ENCODE results near the gene PLA2G2F. TPM values are rescaled to one million over a fixed set of nuclear protein-coding genes. Genes with fewer than 3 reads are reported as not detected.
A peak's percentile ranks its signal among the peaks of the same experiment; 100 is the strongest.

Gene PLA2G2F
- total and polyA plus RNA-seq, 2 of the 13 experiments (the other 11 are each of a cell fraction or from before 2014, with no cell fraction given): not detected

DNA sequence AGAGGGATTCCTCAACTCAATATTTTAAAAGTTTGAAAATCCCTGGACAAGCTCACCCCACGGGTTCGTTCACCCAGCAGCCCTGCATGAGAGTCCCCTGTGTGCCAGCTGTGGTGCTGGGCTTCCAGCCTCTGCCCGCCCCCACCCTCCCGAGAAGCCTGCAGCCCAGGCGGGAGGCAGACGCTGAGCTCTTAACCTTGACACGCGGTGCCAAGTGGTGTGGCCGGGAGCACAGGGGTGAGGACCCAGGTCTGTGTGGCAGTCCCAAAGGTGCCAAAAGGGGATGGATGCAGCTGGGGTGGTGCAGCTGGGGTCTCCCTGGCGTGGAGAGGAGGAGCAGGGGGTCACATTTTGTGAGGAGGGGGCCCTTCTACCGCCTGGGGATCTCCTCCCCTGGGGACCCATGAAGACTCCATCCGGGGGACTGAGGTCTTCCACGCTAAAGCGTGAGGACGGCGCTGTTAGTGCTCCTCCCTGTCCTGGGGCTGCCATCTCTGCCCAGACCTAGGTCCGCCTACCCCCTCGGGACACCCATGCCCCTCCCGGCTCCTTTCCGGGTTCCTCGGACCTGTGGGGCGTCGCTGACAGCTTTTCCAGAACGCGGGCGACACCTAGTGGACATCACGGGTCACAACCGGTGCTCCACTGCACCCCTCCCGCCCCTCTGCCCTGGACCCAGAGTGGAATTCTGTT, 12.9 kb downstream of the PLA2G2F start (continued):
- peak; percentile 61; the same call in 1 of the 2 replicates for TF ChIP-seq ZFP91 (CRISPR knock-in tag; IDR thresholded peaks at IDR 0.05; ENCODE audit: borderline replicate concordance)
- TF ChIP-seq JUNB (CRISPR knock-in tag; IDR thresholded peaks at IDR 0.05; ENCODE audit: borderline replicate concordance): no peak
- TF ChIP-seq ZNF574 (CRISPR knock-in tag; IDR thresholded peaks at IDR 0.05): peak; percentile 38; the same call in 1 of the 2 replicates
- TF ChIP-seq NFRKB (IDR thresholded peaks at IDR 0.05): no peak
- TF ChIP-seq MIXL1 (CRISPR knock-in tag; IDR thresholded peaks at IDR 0.05): no peak
- no peak for TF ChIP-seq ZFP36L1 (CRISPR knock-in tag; IDR thresholded peaks at IDR 0.05)
- peak; percentile 78 for TF ChIP-seq SMC3 (IDR thresholded peaks at IDR 0.05; ENCODE audit: low read length)
- TF ChIP-seq ZNF788 (CRISPR knock-in tag; IDR thresholded peaks at IDR 0.05; ENCODE audit: borderline replicate concordance): peak; percentile 64; the same call in 1 of the 2 replicates
- TF ChIP-seq TOPORS (CRISPR knock-in tag; IDR thresholded peaks at IDR 0.05): no peak
- TF ChIP-seq ZNF7 (CRISPR knock-in tag; IDR thresholded peaks at IDR 0.05): no peak
- TF ChIP-seq ELF1 (CRISPR knock-in tag; IDR thresholded peaks at IDR 0.05): peak; percentile 73
- peak; percentile 62 for TF ChIP-seq IRF2 (CRISPR knock-in tag; IDR thresholded peaks at IDR 0.05)
- TF ChIP-seq, protein P1, sequence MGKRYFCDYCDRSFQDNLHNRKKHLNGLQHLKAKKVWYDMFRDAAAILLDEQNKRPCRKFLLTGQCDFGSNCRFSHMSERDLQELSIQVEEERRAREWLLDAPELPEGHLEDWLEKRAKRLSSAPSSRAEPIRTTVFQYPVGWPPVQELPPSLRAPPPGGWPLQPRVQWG (CRISPR knock-in tag; IDR thresholded peaks at IDR 0.05; ENCODE audit: borderline replicate concordance, low read depth): no peak
- no peak for TF ChIP-seq EEA1 (CRISPR knock-in tag; IDR thresholded peaks at IDR 0.05; ENCODE audit: borderline replicate concordance)
- TF ChIP-seq SNAPC2 (CRISPR knock-in tag; IDR thresholded peaks at IDR 0.05): no peak
- peak; percentile 64 for TF ChIP-seq TEAD3 (CRISPR knock-in tag; optimal IDR thresholded peaks at IDR 0.05; ENCODE audit: borderline replicate concordance)
- TF ChIP-seq ZNF687 (CRISPR knock-in tag; IDR thresholded peaks at IDR 0.05): peak; percentile 73
- no peak for TF ChIP-seq ZNF180 (CRISPR knock-in tag; IDR thresholded peaks at IDR 0.05; ENCODE audit: borderline replicate concordance, low read depth)
- TF ChIP-seq MTF2 (CRISPR knock-in tag; IDR thresholded peaks at IDR 0.05; ENCODE audit: borderline replicate concordance): no peak
- no peak for TF ChIP-seq SOX6 (IDR thresholded peaks at IDR 0.05)
- TF ChIP-seq SOX6 (CRISPR knock-in tag; IDR thresholded peaks at IDR 0.05): peak; percentile 29; the same call in 1 of the 2 replicates
- no peak for TF ChIP-seq ZSCAN12 (CRISPR knock-in tag; IDR thresholded peaks at IDR 0.05)
- no peak for TF ChIP-seq ZNF772 (CRISPR knock-in tag; IDR thresholded peaks at IDR 0.05)
